GM23338 (cell line): Measurements from ENCODE around the gene PACS2. TPM values are rescaled to one million over a fixed set of nuclear protein-coding genes. Genes with fewer than 3 reads are reported as not detected.
"Not testable (repeated sequence)": the region's sequence is repeated elsewhere in the genome, so short reads cannot be mapped to it uniquely, and the experiment has no call there.

Source experiments
- ATAC-seq: fragments of 200-7000 bp; cut with Tn5 transposase; 3 replicates; pipeline ENCODE4 v1.9.1; 2020
- DNase-seq: peaks from one replicate; pipeline ENCODE4 v3.0.0-alpha.2; 2015; ENCODE audit warnings: low spot score
- H2AFZ ChIP-seq: fragments of 200-600 bp; sonication (generic); 2 replicates; pipeline ENCODE4 v1.8.0; 2016; ENCODE audit warnings: antibody characterized with exemption, mild to moderate bottlenecking, moderate library complexity
- H3F3A ChIP-seq: fragments of 200-600 bp; sonication (generic); replicated peaks from 2 replicates; pipeline ENCODE4 v1.8.0; 2017; ENCODE audit warnings: antibody characterized with exemption, mixed run types, low read depth
- H3K27ac ChIP-seq: fragments of 200-600 bp; sonication (generic); 2 replicates; pipeline ENCODE4 v1.6.1; 2016; ENCODE audit warnings: low read depth
- H3K27me3 ChIP-seq: fragments of 200-600 bp; sonication (generic); 2 replicates; pipeline ENCODE4 v1.8.0; 2016; ENCODE audit warnings: mild to moderate bottlenecking, mixed run types, moderate library complexity; ENCODE audit not compliant: insufficient read depth
- H3K36me3 ChIP-seq: fragments of 200-600 bp; sonication (generic); 2 replicates; pipeline ENCODE4 v1.8.0; 2016; ENCODE audit warnings: mild to moderate bottlenecking; ENCODE audit not compliant: insufficient read depth
- H3K4me1 ChIP-seq: fragments of 200-600 bp; sonication (generic); 2 replicates; pipeline ENCODE4 v1.8.0; 2016; ENCODE audit warnings: mild to moderate bottlenecking, moderate library complexity; ENCODE audit not compliant: insufficient read depth
- H3K4me2 ChIP-seq: fragments of 200-600 bp; sonication (generic); 2 replicates; pipeline ENCODE4 v1.7.1; 2017; ENCODE audit warnings: mixed run types
- H3K4me3 ChIP-seq: fragments of 200-600 bp; sonication (generic); 2 replicates; pipeline ENCODE4 v1.6.1; 2016; ENCODE audit warnings: mixed run types
- H3K79me2 ChIP-seq: fragments of 200-600 bp; sonication (generic); replicated peaks from 2 replicates; pipeline ENCODE4 v1.8.0; 2017; ENCODE audit warnings: mild to moderate bottlenecking; ENCODE audit not compliant: insufficient read depth
- H3K9me2 ChIP-seq: fragments of 200-600 bp; sonication (generic); 2 replicates; pipeline ENCODE4 v1.8.0; 2017; ENCODE audit not compliant: insufficient read depth
- H4K20me1 ChIP-seq: fragments of 200-600 bp; sonication (generic); replicated peaks from 2 replicates; pipeline ENCODE4 v1.8.0; 2017; ENCODE audit warnings: mild to moderate bottlenecking; ENCODE audit not compliant: insufficient read depth
- H3K27ac Mint-ChIP-seq: 2 replicates; pipeline ENCODE4 v1.8.0; 2020; ENCODE audit warnings: inconsistent platforms, mild to moderate bottlenecking, moderate library complexity, mixed read lengths
- H3K27me3 Mint-ChIP-seq: 3 replicates; pipeline ENCODE4 v1.8.0; 2022; ENCODE audit warnings: low read depth, mild to moderate bottlenecking, moderate library complexity, mixed read lengths, inconsistent platforms; ENCODE audit not compliant: insufficient read depth, poor library complexity
- H3K36me3 Mint-ChIP-seq: 3 replicates; pipeline ENCODE4 v1.8.0; 2021; ENCODE audit warnings: low read depth, mild to moderate bottlenecking, inconsistent platforms, moderate library complexity, mixed read lengths
- H3K4me1 Mint-ChIP-seq: 3 replicates; pipeline ENCODE4 v1.8.0; 2020; ENCODE audit warnings: mild to moderate bottlenecking, inconsistent platforms, mixed read lengths
- H3K4me3 Mint-ChIP-seq: 3 replicates; pipeline ENCODE4 v1.8.0; 2021; ENCODE audit warnings: moderate library complexity, mild to moderate bottlenecking, inconsistent platforms, mixed read lengths
- H3K9me3 Mint-ChIP-seq: 3 replicates; pipeline ENCODE4 v1.8.0; 2020; ENCODE audit warnings: moderate library complexity, mild to moderate bottlenecking, inconsistent platforms, mixed read lengths
- CTCF ChIP-seq, 2 experiments: fragments of 200-600 bp in 1 of 2; sonication (generic) in 1 of 2; conservative IDR thresholded peaks; 2 replicates each; pipeline versions ENCODE4 v1.5.1 to v1.6.1; 2016 to 2017; ENCODE audit warnings: antibody characterized with exemption in 2 of 2, low read depth in 2 of 2, mild to moderate bottlenecking in 2 of 2, moderate library complexity in 1 of 2
- EZH2phosphoT487 ChIP-seq: fragments of 200-600 bp; sonication (generic); IDR thresholded peaks from one replicate; pipeline ENCODE4 v1.8.1; 2018; ENCODE audit warnings: antibody characterized with exemption; ENCODE audit not compliant: unreplicated experiment
- POLR2AphosphoS5 ChIP-seq: IDR thresholded peaks from 2 replicates; pipeline ENCODE4 v1.6.1; 2016; ENCODE audit warnings: antibody characterized with exemption, low read depth
- ZNF462 ChIP-seq: fragments of 250-450 bp; sonication (Bioruptor Pico); IDR thresholded peaks from 2 replicates; pipeline ENCODE4 v1.5.0; 2020; ENCODE audit warnings: mild to moderate bottlenecking, moderate library complexity
- polyA plus RNA-seq: library from polyadenylated mRNA; unstranded; fragments of >200 nt; fragmentation: Nextera tagmentation; extraction: Ambion mirVana; gene quantifications from 2 replicates; pipeline ENCODE4 v1.2.1, GENCODE V29; 2016
- total RNA-seq: library from RNA; depleted of rRNA; stranded (reverse); fragments of >200 nt; shearing (Covaris generic); gene quantifications from 2 replicates; pipeline ENCODE4 v1.2.3, GENCODE V29; 2014

The PACS2 gene
- total and polyA plus RNA-seq, 2 experiments from 2014 or later = 22.5 to 79.0 TPM

- ATAC-seq (peak; percentile 81), DNase-seq (peak; percentile 95)
- Histone ChIP-seq H4K20me1 (peaks cover 10% of the 10 kb centered on the region), H3K9me2 (no peaks in the 10 kb centered on the region), H3K4me1 (no peaks in the 10 kb centered on the region; the same call in 1 of the 2 replicates), H2AFZ (peak within 1 kb of the TSS; percentile 95), H3K79me2 (peaks cover 42% of the 10 kb centered on the region), H3K4me2 (peak within 1 kb of the TSS; percentile 88), H3K27ac (peak within 1 kb of the TSS; percentile 80), H3K4me3 (peak within 1 kb of the TSS; percentile 85), H3K27me3 (peaks cover 11% of the 10 kb centered on the region), H3F3A (peaks cover 14% of the 10 kb centered on the region; the same call in 1 of the 2 replicates), H3K36me3 (no peaks in the 10 kb centered on the region)
- TF ChIP-seq ZNF462 = no peak
- peak; percentile 58; the same call in 1 of the 2 replicates for TF ChIP-seq POLR2AphosphoS5
- peak within 1 kb of the TSS; percentile 87 for H3K27ac Mint-ChIP-seq
- peaks cover 15% of the 10 kb centered on the region for H3K27me3 Mint-ChIP-seq
- H3K4me1 Mint-ChIP-seq = peaks cover 6% of the 10 kb centered on the region
- H3K9me3 Mint-ChIP-seq = peaks cover 6% of the 10 kb centered on the region; the same call in 2 of the 3 replicates
- H3K4me3 Mint-ChIP-seq = peak within 1 kb of the TSS; percentile 88
- peaks cover 6% of the 10 kb centered on the region; the same call in 2 of the 3 replicates for H3K36me3 Mint-ChIP-seq
These were observed 13.9 kb upstream of the PACS2 start, which contains the start of gene BRF1 for GRCh38 chr14:105300542-105301102. Gene BRF1 (minus strand): TSS chr14:105301001. CDS start chr14:105300629, 372 bp downstream.

- Histone ChIP-seq H2AFZ (peak overlapping the region; percentile 95), H3K9me2 (no peaks in the 10 kb centered on the region), H4K20me1 (peaks cover 10% of the 10 kb centered on the region), H3K27ac (peak overlapping the region; percentile 80), H3K4me3 (peak overlapping the region; percentile 85), H3K27me3 (peaks cover 11% of the 10 kb centered on the region), H3F3A (peaks cover 14% of the 10 kb centered on the region; the same call in 1 of the 2 replicates), H3K36me3 (no peaks in the 10 kb centered on the region), H3K79me2 (peaks cover 36% of the 10 kb centered on the region), H3K4me1 (no peaks in the 10 kb centered on the region; the same call in 1 of the 2 replicates), H3K4me2 (peak overlapping the region; percentile 88)
- Mint-ChIP-seq H3K27ac (peak overlapping the region; percentile 87), H3K9me3 (peaks cover 6% of the 10 kb centered on the region; the same call in 2 of the 3 replicates), H3K36me3 (peaks cover 6% of the 10 kb centered on the region; the same call in 2 of the 3 replicates), H3K4me1 (peaks cover 6% of the 10 kb centered on the region), H3K27me3 (peaks cover 15% of the 10 kb centered on the region), H3K4me3 (peak overlapping the region; percentile 88)
- DNase-seq (peak; percentile 98), ATAC-seq (peak; percentile 83)
- TF ChIP-seq CTCF (conservative IDR thresholded peaks at IDR 0.05; ENCODE audit: low read depth in 2 of 2) (no peak), EZH2phosphoT487 (no peak), POLR2AphosphoS5 (peak; percentile 56)
These were observed 13.2 kb upstream of the PACS2 start for GRCh38 chr14:105301103-105301914.

- not testable (repeated sequence) for DNase-seq, H3K9me2 ChIP-seq, H3K36me3 Mint-ChIP-seq, H3K36me3 ChIP-seq, H3K9me3 Mint-ChIP-seq, H3K27ac Mint-ChIP-seq, H3K4me1 ChIP-seq, H3K4me1 Mint-ChIP-seq, ATAC-seq
- Histone ChIP-seq H3K27me3 (peaks cover 11% of the 10 kb centered on the region), H4K20me1 (peaks cover 10% of the 10 kb centered on the region), H3K4me3 (peak overlapping the region; percentile 85), H2AFZ (peak overlapping the region; percentile 95), H3K4me2 (peak overlapping the region; percentile 88), H3F3A (peaks cover 14% of the 10 kb centered on the region; the same call in 1 of the 2 replicates), H3K27ac (peak overlapping the region; percentile 80; the same call in 1 of the 2 replicates), H3K79me2 (peaks cover 30% of the 10 kb centered on the region)
- peak overlapping the region; percentile 88 for H3K4me3 Mint-ChIP-seq
- peaks cover 15% of the 10 kb centered on the region for H3K27me3 Mint-ChIP-seq
These were observed 12.7 kb upstream of the PACS2 start for GRCh38 chr14:105301915-105302249.
